CD4-positive, alpha-beta T cell (primary cell): Measurements from ENCODE around the gene ZNF628. TPM values are rescaled to one million over a fixed set of nuclear protein-coding genes. Genes with fewer than 3 reads are reported as not detected.

ENCODE experiments used
- ATAC-seq: fragments of 200-7000 bp; cut with Tn5 transposase; one replicate; pipeline ENCODE4 v1.10.0; 2022; ENCODE audit warnings: mild to moderate bottlenecking; ENCODE audit not compliant: poor library complexity
- CTCF ChIA-PET: fragments of 350-600 bp; sonication (Branson Sonifier 250); formaldehyde crosslinking; loops from one replicate; lab custom pipeline; 2021; ENCODE audit warnings: antibody characterized with exemption, inconsistent platforms; lab: Charles Lee
- POLR2A ChIA-PET: fragments of 350-600 bp; sonication (Branson Sonifier 250); formaldehyde crosslinking; loops from one replicate; lab custom pipeline; 2021; ENCODE audit warnings: antibody characterized with exemption, inconsistent platforms; lab: Charles Lee
- DNase-seq, 14 experiments: peaks; one replicate each; pipeline ENCODE4 v3.0.0-alpha.2; 2013 to 2020; ENCODE audit warnings: mixed read lengths in 2 of 14
- H3K27ac ChIP-seq, 2 donors: one replicate each; pipeline versions ENCODE4 v1.5.1 to v1.7.0; 2013; ENCODE audit warnings: low read length in 2 of 2, low read depth in 1 of 2, mild to moderate bottlenecking in 1 of 2
- H3K27me3 ChIP-seq, 2 experiments: 1 replicate in 1 of 2; 2 replicates in 1 of 2; pipeline versions ENCODE4 v1.6.1 to v1.7.0; 2013; ENCODE audit warnings: low read length in 2 of 2, control low read depth in 1 of 2, mild to moderate bottlenecking in 1 of 2, moderate library complexity in 1 of 2; ENCODE audit not compliant: insufficient read depth in 2 of 2, control insufficient read depth in 1 of 2
- H3K36me3 ChIP-seq: one replicate; pipeline ENCODE4 v1.6.1; 2013; ENCODE audit warnings: low read length, control low read depth; ENCODE audit not compliant: insufficient read depth
- H3K4me1 ChIP-seq: one replicate; pipeline ENCODE4 v1.6.1; 2013; ENCODE audit warnings: low read length, control low read depth; ENCODE audit not compliant: insufficient read depth
- H3K4me3 ChIP-seq: one replicate; pipeline ENCODE4 v1.5.1; 2013; ENCODE audit warnings: mild to moderate bottlenecking, low read length, moderate library complexity
- H3K9me3 ChIP-seq, 2 experiments: 1 replicate in 1 of 2; 2 replicates in 1 of 2; pipeline versions ENCODE4 v1.6.1 to v1.7.0; 2013; ENCODE audit warnings: low read length in 2 of 2, mild to moderate bottlenecking in 2 of 2, control low read depth in 1 of 2, moderate library complexity in 1 of 2; ENCODE audit not compliant: control insufficient read depth in 1 of 2, insufficient read depth in 1 of 2
- H3K27ac Mint-ChIP-seq: one replicate; pipeline ENCODE4 v1.8.0; 2020; ENCODE audit warnings: mixed read lengths
- H3K27me3 Mint-ChIP-seq: one replicate; pipeline ENCODE4 v1.8.0; 2021; ENCODE audit warnings: mixed read lengths
- H3K36me3 Mint-ChIP-seq: one replicate; pipeline ENCODE4 v1.8.0; 2021; ENCODE audit warnings: low read depth, mixed read lengths
- H3K4me1 Mint-ChIP-seq: one replicate; pipeline ENCODE4 v1.8.0; 2021; ENCODE audit warnings: low read depth, mixed read lengths
- H3K4me3 Mint-ChIP-seq: one replicate; pipeline ENCODE4 v1.8.0; 2020; ENCODE audit warnings: mild to moderate bottlenecking, mixed read lengths
- H3K9me3 Mint-ChIP-seq: one replicate; pipeline ENCODE4 v1.8.0; 2020; ENCODE audit warnings: mixed read lengths
- CTCF ChIP-seq: fragments of 200-600 bp; IDR thresholded peaks from one replicate; pipeline ENCODE4 v1.8.0; 2022; ENCODE audit warnings: antibody characterized with exemption, mild to moderate bottlenecking
- intact Hi-C, 2 experiments: fragments of 100-400 bp; cut with DNase I in 1 of 2; cut with micrococcal nuclease in 1 of 2; formaldehyde crosslinking; loops; one replicate each; pipeline versions ENCODE4 v1.15.1 to v1.9.0; 2023 to 2025; cut with DNase I, micrococcal nuclease
- total RNA-seq, 174 experiments: library from RNA in 2 of 174; stranded (reverse) in 2 of 174; gene quantifications; one replicate each; pipeline ENCODE4 v1.2.3 and lab custom pipeline; 2021 to 2026

ZNF628 gene
- total RNA-seq, 2 experiments from 2014 or later = 26.6 to 27.2 TPM

GRCh38 chr19:55459551-55459949 is 16.9 kb upstream of the ZNF628 start:
- intact Hi-C loops = no loop called here
- POLR2A ChIA-PET = no interaction called here
- peaks cover 17% of the 10 kb centered on the region for H3K4me1 Mint-ChIP-seq

GRCh38 chr19:55459950-55460657 is 16.3 kb upstream of the ZNF628 start:
- Mint-ChIP-seq H3K9me3 (no peaks in the 10 kb centered on the region), H3K4me3 (peak overlapping the region; percentile 79), H3K4me1 (peaks cover 17% of the 10 kb centered on the region), H3K36me3 (peaks cover 5% of the 10 kb centered on the region), H3K27ac (peak overlapping the region; percentile 55), H3K27me3 (no peaks in the 10 kb centered on the region)
- no peak for ATAC-seq
- H3K4me1 ChIP-seq = peaks cover 19% of the 10 kb centered on the region
- POLR2A ChIA-PET = no interaction called here
- no peak overlapping the region for H3K4me3 ChIP-seq
- TF ChIP-seq CTCF = no peak
- no peak for DNase-seq
- no peaks in the 10 kb centered on the region for H3K9me3 ChIP-seq
- CTCF ChIA-PET = no interaction called here
- no peaks in the 10 kb centered on the region for H3K36me3 ChIP-seq
- H3K27ac ChIP-seq = no peak overlapping the region
- intact Hi-C loops = loop anchor here in 1 of 2 experiments (2.0 to 5.0 kb wide), 2 partner anchors 53 to 73 kb away; partner anchors contain the start of gene UBE2S
- H3K27me3 ChIP-seq = no peaks in the 10 kb centered on the region

More at GRCh38 chr19:55459551-55459949, 16.9 kb upstream of the ZNF628 start:
- no peak overlapping the region for H3K27ac ChIP-seq
- no peaks in the 10 kb centered on the region for H3K27me3 ChIP-seq
- CTCF ChIA-PET = interaction anchor here (1.6 kb wide), 1 partner anchor 45 kb away, joined by 4 read pairs; no protein-coding TSS in a partner anchor
- DNase-seq = peak in 1 of 14 experiments; percentile 22
- no peak for ATAC-seq
- Mint-ChIP-seq H3K4me3 (no peak overlapping the region), H3K27me3 (peaks cover 3% of the 10 kb centered on the region), H3K27ac (no peak overlapping the region), H3K9me3 (no peaks in the 10 kb centered on the region), H3K36me3 (peaks cover 5% of the 10 kb centered on the region)
- TF ChIP-seq CTCF = no peak
- H3K9me3 ChIP-seq = no peaks in the 10 kb centered on the region
- peaks cover 19% of the 10 kb centered on the region for H3K4me1 ChIP-seq
- no peaks in the 10 kb centered on the region for H3K36me3 ChIP-seq
- H3K4me3 ChIP-seq = no peak overlapping the region

GRCh38 chr19:55460670-55461258 is 15.7 kb upstream of the ZNF628 start:
- no peaks in the 10 kb centered on the region for H3K9me3 Mint-ChIP-seq
- peak overlapping the region; percentile 47 to 72 for H3K27ac ChIP-seq
- peak in 3 of 14 experiments; percentile 46 to 64 (median 58) for DNase-seq
- H3K36me3 ChIP-seq = no peaks in the 10 kb centered on the region
- no peaks in the 10 kb centered on the region for H3K27me3 ChIP-seq
- peak overlapping the region; percentile 96 for H3K4me3 Mint-ChIP-seq
- peaks cover 19% of the 10 kb centered on the region for H3K4me1 ChIP-seq
- intact Hi-C loops = loop anchor here in 1 of 2 experiments (2.0 to 5.0 kb wide), 2 partner anchors 53 to 74 kb away; partner anchors contain the start of gene UBE2S
- peak overlapping the region; percentile 55 for H3K27ac Mint-ChIP-seq
- TF ChIP-seq CTCF = no peak
- no peaks in the 10 kb centered on the region for H3K27me3 Mint-ChIP-seq
- peak overlapping the region; percentile 83 for H3K4me3 ChIP-seq
- CTCF ChIA-PET = interaction anchor here (1.3 kb wide), 1 partner anchor 43 kb away, joined by 15 read pairs; no protein-coding TSS in a partner anchor
- peaks cover 5% of the 10 kb centered on the region for H3K36me3 Mint-ChIP-seq
- no peak for ATAC-seq
- H3K9me3 ChIP-seq = no peaks in the 10 kb centered on the region
- POLR2A ChIA-PET = no interaction called here
- H3K4me1 Mint-ChIP-seq = peaks cover 17% of the 10 kb centered on the region
